ENCODE results near the gene NAA40.

- no peak for TF ChIP-seq EP300 (IDR thresholded peaks at IDR 0.05)
- TF ChIP-seq CTCF (IDR thresholded peaks at IDR 0.05) = no peak
- TF ChIP-seq POLR2AphosphoS5 (IDR thresholded peaks at IDR 0.05) = no peak
Measured at GRCh38 chr11:63986932-63987513, 48.2 kb downstream of the NAA40 start.

Measured in gastroesophageal sphincter (tissue), 3 donors.